C4-2B (cell line): ENCODE results near the gene LHX5.
"Not testable (repeated sequence)": the region's sequence is repeated elsewhere in the genome, so short reads cannot be mapped to it uniquely, and the experiment has no call there.

Source experiments
- H3K27ac ChIP-seq: fragments of 450-650 bp; 2 replicates; pipeline ENCODE4 v1.5.1; 2017
- CTCF ChIP-seq: fragments of 450-650 bp; conservative IDR thresholded peaks from 2 replicates; pipeline ENCODE4 v1.5.1; 2017; ENCODE audit warnings: mild to moderate bottlenecking
- ZFX ChIP-seq: fragments of 450-650 bp; IDR thresholded peaks from 2 replicates; pipeline ENCODE4 v1.6.1; 2017

Gene LHX5

GRCh38 chr12:113504917-113505316, 33.2 kb upstream of the LHX5 start:
- no peak for TF ChIP-seq CTCF
- TF ChIP-seq ZFX, result no peak
- H3K27ac ChIP-seq, result no peak overlapping the region

GRCh38 chr12:113500782-113501311, 29.2 kb upstream of the LHX5 start:
- no peak overlapping the region for H3K27ac ChIP-seq
- TF ChIP-seq CTCF (no peak), ZFX (no peak)

GRCh38 chr12:113500306-113500675, 28.6 kb upstream of the LHX5 start:
- H3K27ac ChIP-seq, result no peak overlapping the region
- no peak for TF ChIP-seq ZFX
- TF ChIP-seq CTCF, result no peak

- no peak overlapping the region for H3K27ac ChIP-seq
- no peak for TF ChIP-seq ZFX
- no peak for TF ChIP-seq CTCF
These were observed 26.8 kb upstream of the LHX5 start for GRCh38 chr12:113498490-113498889.

- TF ChIP-seq ZFX, result no peak
- no peak for TF ChIP-seq CTCF
- no peak overlapping the region for H3K27ac ChIP-seq
These were observed 26.0 kb upstream of the LHX5 start for GRCh38 chr12:113497693-113498092.

- H3K27ac ChIP-seq, result not testable (repeated sequence)
These were observed 24.3 kb upstream of the LHX5 start for GRCh38 chr12:113495941-113496340.

GRCh38 chr12:113488322-113488721, 16.7 kb upstream of the LHX5 start:
- no peak for TF ChIP-seq ZFX
- TF ChIP-seq CTCF, result no peak
- H3K27ac ChIP-seq, result no peak overlapping the region

GRCh38 chr12:113486722-113487121, 15.1 kb upstream of the LHX5 start:
- TF ChIP-seq CTCF (no peak), ZFX (no peak)
- no peak overlapping the region for H3K27ac ChIP-seq
